ENCODE measurements around the gene KAZN.

GRCh38 chr1:14761291-14762153 is 163.0 kb downstream of the KAZN start:
- TF ChIP-seq CTCF (IDR thresholded peaks at IDR 0.05): no peak
- no peak for TF ChIP-seq EP300 (IDR thresholded peaks at IDR 0.05)
